ENCODE results near the gene CPPED1. TPM values are rescaled to one million over a fixed set of nuclear protein-coding genes. Genes with fewer than 3 reads are reported as not detected.
"Not testable (repeated sequence)": the region's sequence is repeated elsewhere in the genome, so short reads cannot be mapped to it uniquely, and the experiment has no call there.

The CPPED1 gene
- total RNA-seq, 1 donor from 2014 or later = 15.2 TPM

GRCh38 chr16:12819126-12820117 is 15.7 kb upstream of the CPPED1 start:
- peaks cover 7% of the 10 kb centered on the region for H3K9me3 Mint-ChIP-seq
- peaks cover 7% of the 10 kb centered on the region for H3K27me3 Mint-ChIP-seq
- no peak overlapping the region for H3K4me3 Mint-ChIP-seq
- H3K36me3 Mint-ChIP-seq = no peaks in the 10 kb centered on the region
- TF ChIP-seq CTCF (conservative IDR thresholded peaks at IDR 0.05) = peak; percentile 86
- peaks cover 5% of the 10 kb centered on the region for H3K4me1 Mint-ChIP-seq (ENCODE audit: unreplicated experiment)
- H3K27ac Mint-ChIP-seq = no peak overlapping the region
- DNase-seq (ENCODE audit: extremely low spot score, unreplicated experiment) = peak; percentile 79

- Mint-ChIP-seq H3K9me3 (peaks cover 7% of the 10 kb centered on the region), H3K36me3 (no peaks in the 10 kb centered on the region), H3K4me3 (no peak overlapping the region), H3K27me3 (peaks cover 7% of the 10 kb centered on the region), H3K27ac (no peak overlapping the region), H3K4me1 (ENCODE audit: unreplicated experiment) (peaks cover 5% of the 10 kb centered on the region)
- no peak for DNase-seq (ENCODE audit: extremely low spot score, unreplicated experiment)
- no peak for TF ChIP-seq CTCF (conservative IDR thresholded peaks at IDR 0.05)
Observed at GRCh38 chr16:12818326-12818725, 14.6 kb upstream of the CPPED1 start.

GRCh38 chr16:12816791-12817214 is 13.1 kb upstream of the CPPED1 start:
- H3K27ac Mint-ChIP-seq; H3K9me3 Mint-ChIP-seq; H3K4me3 Mint-ChIP-seq; H3K36me3 Mint-ChIP-seq; DNase-seq (ENCODE audit: extremely low spot score, unreplicated experiment); H3K4me1 Mint-ChIP-seq (ENCODE audit: unreplicated experiment); H3K27me3 Mint-ChIP-seq: not testable (repeated sequence)

- Mint-ChIP-seq H3K27me3 (peaks cover 4% of the 10 kb centered on the region), H3K27ac (no peak overlapping the region), H3K4me3 (no peak overlapping the region), H3K36me3 (no peaks in the 10 kb centered on the region), H3K4me1 (ENCODE audit: unreplicated experiment) (peaks cover 5% of the 10 kb centered on the region), H3K9me3 (peaks cover 10% of the 10 kb centered on the region)
- no peak for TF ChIP-seq CTCF (conservative IDR thresholded peaks at IDR 0.05)
- no peak for DNase-seq (ENCODE audit: extremely low spot score, unreplicated experiment)
Observed at GRCh38 chr16:12815361-12815760, 11.7 kb upstream of the CPPED1 start.

GRCh38 chr16:12813734-12814133 is 10.0 kb upstream of the CPPED1 start:
- H3K27ac Mint-ChIP-seq; H3K27me3 Mint-ChIP-seq; H3K9me3 Mint-ChIP-seq; DNase-seq (ENCODE audit: extremely low spot score, unreplicated experiment); H3K4me3 Mint-ChIP-seq; H3K4me1 Mint-ChIP-seq (ENCODE audit: unreplicated experiment); H3K36me3 Mint-ChIP-seq: not testable (repeated sequence)

GRCh38 chr16:12813321-12813720 is 9.6 kb upstream of the CPPED1 start:
- not testable (repeated sequence) for H3K36me3 Mint-ChIP-seq; H3K9me3 Mint-ChIP-seq; DNase-seq (ENCODE audit: extremely low spot score, unreplicated experiment); H3K27me3 Mint-ChIP-seq; H3K4me3 Mint-ChIP-seq; H3K4me1 Mint-ChIP-seq (ENCODE audit: unreplicated experiment); H3K27ac Mint-ChIP-seq
